Uterus (tissue), 2 donors: ENCODE measurements around the gene C1QTNF3.

Experiments used
- POLR2A ChIP-seq, 2 donors: fragments of 450-650 bp; IDR thresholded peaks; one replicate each; pipeline ENCODE4 v1.6.1; 2016; ENCODE audit warnings: antibody characterized with exemption in 2 of 2, mild to moderate bottlenecking in 1 of 2, moderate library complexity in 1 of 2
- TF ChIP-seq, protein P1 (sequence below), 4 experiments: fragments of 200-600 bp in 2 of 4; fragments of 450-650 bp in 2 of 4; sonication (generic) in 2 of 4; IDR thresholded peaks; one replicate each; pipeline ENCODE4 v1.5.1; 2016 to 2019; ENCODE audit warnings: antibody characterized with exemption in 4 of 4, mild to moderate bottlenecking in 2 of 4, moderate library complexity in 1 of 4

DNA sequence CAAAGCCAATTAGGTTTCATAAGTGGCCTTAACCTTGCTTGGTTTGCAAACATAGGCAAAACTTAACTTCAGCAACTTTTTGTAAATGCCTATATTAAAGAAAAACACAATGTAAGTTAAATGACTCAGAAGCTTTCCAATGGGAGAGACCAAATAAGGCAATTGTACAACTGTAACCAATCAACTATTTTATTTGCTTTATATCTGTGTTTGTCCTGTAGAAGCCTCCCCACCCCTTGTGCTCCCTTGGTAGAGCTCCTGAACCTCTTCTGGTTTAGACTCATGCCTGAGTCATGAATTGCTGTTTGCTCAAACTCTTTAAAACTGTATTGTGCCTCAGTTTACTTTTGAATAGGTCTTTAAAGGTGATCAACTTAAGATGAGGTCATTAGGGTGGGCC, 3.0 kb upstream of the C1QTNF3 start:
- TF ChIP-seq, protein P1, sequence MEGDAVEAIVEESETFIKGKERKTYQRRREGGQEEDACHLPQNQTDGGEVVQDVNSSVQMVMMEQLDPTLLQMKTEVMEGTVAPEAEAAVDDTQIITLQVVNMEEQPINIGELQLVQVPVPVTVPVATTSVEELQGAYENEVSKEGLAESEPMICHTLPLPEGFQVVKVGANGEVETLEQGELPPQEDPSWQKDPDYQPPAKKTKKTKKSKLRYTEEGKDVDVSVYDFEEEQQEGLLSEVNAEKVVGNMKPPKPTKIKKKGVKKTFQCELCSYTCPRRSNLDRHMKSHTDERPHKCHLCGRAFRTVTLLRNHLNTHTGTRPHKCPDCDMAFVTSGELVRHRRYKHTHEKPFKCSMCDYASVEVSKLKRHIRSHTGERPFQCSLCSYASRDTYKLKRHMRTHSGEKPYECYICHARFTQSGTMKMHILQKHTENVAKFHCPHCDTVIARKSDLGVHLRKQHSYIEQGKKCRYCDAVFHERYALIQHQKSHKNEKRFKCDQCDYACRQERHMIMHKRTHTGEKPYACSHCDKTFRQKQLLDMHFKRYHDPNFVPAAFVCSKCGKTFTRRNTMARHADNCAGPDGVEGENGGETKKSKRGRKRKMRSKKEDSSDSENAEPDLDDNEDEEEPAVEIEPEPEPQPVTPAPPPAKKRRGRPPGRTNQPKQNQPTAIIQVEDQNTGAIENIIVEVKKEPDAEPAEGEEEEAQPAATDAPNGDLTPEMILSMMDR (IDR thresholded peaks at IDR 0.05), result no peak
- no peak for TF ChIP-seq POLR2A (IDR thresholded peaks at IDR 0.05)
